HCT116 (cell line): ENCODE results near the gene DOCK4. TPM values are rescaled to one million over a fixed set of nuclear protein-coding genes. Genes with fewer than 3 reads are reported as not detected.

ENCODE experiments used
- ATAC-seq: fragments of 200-7000 bp; cut with Tn5 transposase; 2 replicates; pipeline ENCODE4 v1.9.1; 2020; ENCODE audit warnings: mild to moderate bottlenecking, moderate library complexity
- BruUV-seq: library from RNA; stranded (reverse); fragments of 400-500 nt; replicated peaks from 2 replicates; lab custom pipeline; 2021; lab: Mats Ljungman, UMichigan
- CTCF ChIA-PET: fragments of 300-600 bp; sonication (Branson Sonifier 250); formaldehyde crosslinking; loops from one replicate; lab custom pipeline; 2021; ENCODE audit warnings: antibody characterized with exemption; lab: Charles Lee
- POLR2A ChIA-PET: fragments of 300-600, 350-600 bp; sonication (Branson Sonifier 250); formaldehyde crosslinking; loops from one replicate; lab custom pipeline; 2021; ENCODE audit warnings: antibody characterized with exemption; lab: Charles Lee
- RAD21 ChIA-PET, 2 experiments: fragments of 300-600 bp; sonication (Branson Sonifier 250); formaldehyde crosslinking; loops; one replicate each; lab custom pipeline; 2023; ENCODE audit warnings: low total read pairs in 2 of 2; ENCODE audit not compliant: uncharacterized antibody in 2 of 2, unreplicated experiment in 2 of 2, low non-redundant PET in 1 of 2; lab: Charles Lee
- DNase-seq: peaks from one replicate; pipeline ENCODE4 v3.0.0-alpha.2; 2010; ENCODE audit warnings: low read depth, low spot score
- H2AFZ ChIP-seq: fragments of 200-600 bp; shearing (Covaris generic), sonication (generic); 2 replicates; pipeline ENCODE4 v1.6.1; 2017; ENCODE audit warnings: low read depth, mixed run types, mixed read lengths, antibody characterized with exemption, low read length; ENCODE audit not compliant: poor library complexity, severe bottlenecking
- H3K27ac ChIP-seq: 2 replicates; pipeline ENCODE4 v1.5.1; 2012; ENCODE audit warnings: low read depth, low read length
- H3K27me3 ChIP-seq: fragments of 200-600 bp; sonication (generic); 2 replicates; pipeline ENCODE4 v1.6.1; 2016; ENCODE audit warnings: mixed run types, low read length, mixed read lengths; ENCODE audit not compliant: insufficient read depth
- H3K36me3 ChIP-seq, 2 experiments: fragments of 200-500 bp in 1 of 2; fragments of 200-600 bp in 1 of 2; sonication (Bioruptor generic) in 1 of 2; sonication (generic) in 1 of 2; 2 replicates each; pipeline versions ENCODE4 v1.5.1 to v1.6.1; 2014 to 2016; ENCODE audit warnings: low read length in 2 of 2, inconsistent platforms in 1 of 2, mixed read lengths in 1 of 2, mixed run types in 1 of 2; ENCODE audit not compliant: insufficient read depth in 2 of 2, control insufficient read depth in 1 of 2
- H3K4me1 ChIP-seq, 2 experiments: fragments of 200-600 bp in 1 of 2; sonication (generic) in 1 of 2; 2 replicates each; pipeline versions ENCODE4 v1.5.1 to v1.6.1; 2012 to 2017; ENCODE audit warnings: low read length in 2 of 2, inconsistent platforms in 1 of 2, mild to moderate bottlenecking in 1 of 2, mixed read lengths in 1 of 2, mixed run types in 1 of 2, moderate library complexity in 1 of 2; ENCODE audit not compliant: insufficient read depth in 2 of 2, control insufficient read depth in 1 of 2
- H3K4me2 ChIP-seq: fragments of 200-600 bp; sonication (generic); 2 replicates; pipeline ENCODE4 v1.6.1; 2017; ENCODE audit warnings: mixed run types, low read length, mixed read lengths
- H3K4me3 ChIP-seq, 2 experiments: fragments of 200-600 bp in 1 of 2; sonication (generic) in 1 of 2; replicated peaks in 1 of 2; 2 replicates each; pipeline ENCODE4 v1.5.1; 2011 to 2016; ENCODE audit warnings: low read length in 2 of 2, control low read depth in 1 of 2, low read depth in 1 of 2, mild to moderate bottlenecking in 1 of 2, mixed read lengths in 1 of 2, mixed run types in 1 of 2
- H3K79me2 ChIP-seq: fragments of 200-600 bp; sonication (generic); 2 replicates; pipeline ENCODE4 v1.6.1; 2017; ENCODE audit warnings: mild to moderate bottlenecking, mixed run types, low read length, moderate library complexity, mixed read lengths; ENCODE audit not compliant: insufficient read depth
- H3K9ac ChIP-seq: fragments of 200-600 bp; sonication (generic); 2 replicates; pipeline ENCODE4 v1.6.1; 2016; ENCODE audit warnings: low read length, mixed read lengths
- H3K9me2 ChIP-seq: fragments of 200-600 bp; sonication (generic), shearing (Covaris generic); 2 replicates; pipeline ENCODE4 v1.6.1; 2017; ENCODE audit warnings: mixed run types, mild to moderate bottlenecking, moderate library complexity; ENCODE audit not compliant: insufficient read depth
- H3K9me3 ChIP-seq, 2 experiments: fragments of 200-500 bp in 1 of 2; fragments of 200-600 bp in 1 of 2; sonication (Bioruptor generic) in 1 of 2; sonication (generic) in 1 of 2; 2 replicates each; pipeline ENCODE4 v1.6.1; 2014 to 2017; ENCODE audit warnings: low read length in 2 of 2, mixed read lengths in 2 of 2, inconsistent platforms in 1 of 2, low read depth in 1 of 2, mild to moderate bottlenecking in 1 of 2, mixed run types in 1 of 2, moderate library complexity in 1 of 2; ENCODE audit not compliant: control insufficient read depth in 1 of 2, insufficient read depth in 1 of 2
- H4K20me1 ChIP-seq: fragments of 200-600 bp; sonication (generic), shearing (Covaris generic); 2 replicates; pipeline ENCODE4 v1.6.1; 2017; ENCODE audit warnings: mixed run types, mild to moderate bottlenecking, moderate library complexity; ENCODE audit not compliant: insufficient read depth
- EZH2 ChIP-seq: fragments of 200-600 bp; sonication (generic); IDR thresholded peaks from 2 replicates; pipeline ENCODE4 v1.6.1; 2017; ENCODE audit warnings: antibody characterized with exemption, mixed run types
- JUND ChIP-seq: IDR thresholded peaks from 2 replicates; pipeline ENCODE4 v1.6.1; 2012
- REST ChIP-seq: IDR thresholded peaks from 2 replicates; pipeline ENCODE4 v1.6.1; 2012; ENCODE audit warnings: low read depth
- SRF ChIP-seq: IDR thresholded peaks from 2 replicates; pipeline ENCODE4 v1.6.1; 2012; ENCODE audit warnings: low read depth
- TCF7L2 ChIP-seq: IDR thresholded peaks from 2 replicates; pipeline ENCODE4 v1.7.0; 2011; ENCODE audit warnings: borderline replicate concordance, inconsistent platforms; ENCODE audit not compliant: insufficient read depth, insufficient read length; ENCODE audit errors: extremely low read depth
- intact Hi-C: fragments of 100-400 bp; cut with micrococcal nuclease; formaldehyde crosslinking; loops from 2 replicates; pipeline ENCODE4 v1.10.0; 2022
- total RNA-seq: library from RNA; stranded (reverse); gene quantifications from one replicate; pipeline ENCODE4 v1.2.1, GENCODE V29; 2021; ENCODE audit not compliant: unreplicated experiment

The DOCK4 gene
- total RNA-seq, 1 experiment from 2014 or later: 2.2 TPM

GRCh38 chr7:112199672-112200071 lies 6.5 kb downstream of the DOCK4 start (continued):
- no peak for TF ChIP-seq REST
- TF ChIP-seq SRF: no peak
- TF ChIP-seq EZH2: no peak

- no peaks in the 10 kb centered on the region for H3K9me2 ChIP-seq
- H3K27me3 ChIP-seq: peaks cover 8% of the 10 kb centered on the region
- no peaks in the 10 kb centered on the region for H4K20me1 ChIP-seq
- RAD21 ChIA-PET: no interaction called here
- H2AFZ ChIP-seq: no peak overlapping the region
- TF ChIP-seq JUND (no peak), TCF7L2 (no peak)
- CTCF ChIA-PET: no interaction called here
- peaks cover 0 to 5% of the 10 kb centered on the region in 2 experiments; a peak in 1 of 4 replicates for H3K4me1 ChIP-seq
- no TSS peak for BruUV-seq
- no peak overlapping the region for H3K4me3 ChIP-seq
- DNase-seq (no peak), ATAC-seq (no peak)
- H3K9me3 ChIP-seq: no peaks in the 10 kb centered on the region
- no peaks in the 10 kb centered on the region for H3K36me3 ChIP-seq
- no peak overlapping the region for H3K4me2 ChIP-seq
- no peak overlapping the region for H3K9ac ChIP-seq
- no peak overlapping the region for H3K27ac ChIP-seq
- H3K79me2 ChIP-seq: no peaks in the 10 kb centered on the region
- intact Hi-C loops: no loop called here
- POLR2A ChIA-PET: no interaction called here
Observed at GRCh38 chr7:112199035-112199655, 7.1 kb downstream of the DOCK4 start.
